DOHH2 (cell line): ENCODE measurements around the gene MCF2L2.

Experiments
- H3F3A ChIP-seq: fragments of 200-600 bp; sonication (generic), shearing (Covaris generic); 2 replicates; pipeline ENCODE4 v1.6.0; 2016; ENCODE audit warnings: antibody characterized with exemption, mild to moderate bottlenecking; ENCODE audit not compliant: control insufficient read depth, insufficient read depth
- H3K27ac ChIP-seq: fragments of 200-600 bp; sonication (generic); 2 replicates; pipeline ENCODE4 v1.5.1; 2014; ENCODE audit warnings: low read depth, mild to moderate bottlenecking, low read length, moderate library complexity
- H3K27me3 ChIP-seq: fragments of 200-600 bp; sonication (generic); 2 replicates; pipeline ENCODE4 v1.6.1; 2014; ENCODE audit warnings: mild to moderate bottlenecking, low read length, mixed read lengths; ENCODE audit not compliant: control insufficient read depth
- H3K36me3 ChIP-seq: fragments of 200-600 bp; sonication (generic); 2 replicates; pipeline ENCODE4 v1.6.1; 2014; ENCODE audit warnings: mild to moderate bottlenecking, low read length, moderate library complexity, mixed read lengths; ENCODE audit not compliant: control insufficient read depth
- H3K4me1 ChIP-seq: fragments of 200-600 bp; sonication (generic); 2 replicates; pipeline ENCODE4 v1.6.1; 2014; ENCODE audit warnings: mild to moderate bottlenecking, low read length, mixed read lengths; ENCODE audit not compliant: control insufficient read depth
- H3K4me2 ChIP-seq: fragments of 200-600 bp; sonication (generic); 2 replicates; pipeline ENCODE4 v1.6.0; 2014; ENCODE audit warnings: mild to moderate bottlenecking, low read length, moderate library complexity
- H3K4me3 ChIP-seq: fragments of 200-600 bp; sonication (generic); 2 replicates; pipeline ENCODE4 v1.5.1; 2014; ENCODE audit warnings: mild to moderate bottlenecking, low read length, mixed read lengths
- H3K79me2 ChIP-seq: fragments of 200-600 bp; sonication (generic); 2 replicates; pipeline ENCODE4 v1.6.1; 2014; ENCODE audit warnings: mild to moderate bottlenecking, low read length, mixed read lengths; ENCODE audit not compliant: control insufficient read depth
- H3K9me2 ChIP-seq: fragments of 200-600 bp; sonication (generic); replicated peaks from 2 replicates; pipeline ENCODE4 v1.6.1; 2014; ENCODE audit warnings: mild to moderate bottlenecking, low read length, mixed read lengths; ENCODE audit not compliant: control insufficient read depth
- H3K9me3 ChIP-seq: fragments of 200-600 bp; sonication (generic); 2 replicates; pipeline ENCODE4 v1.6.1; 2014; ENCODE audit warnings: antibody characterized with exemption, low read length, mixed read lengths; ENCODE audit not compliant: control insufficient read depth, insufficient read depth
- H4K20me1 ChIP-seq: fragments of 200-600 bp; sonication (generic); 2 replicates; pipeline ENCODE4 v1.6.0; 2014; ENCODE audit warnings: low read depth, mild to moderate bottlenecking, antibody characterized with exemption, low read length, moderate library complexity; ENCODE audit not compliant: control insufficient read depth, insufficient read depth
- CTCF ChIP-seq: fragments of 200-600 bp; sonication (generic); IDR thresholded peaks from one replicate; pipeline ENCODE4 v1.5.1; 2014; ENCODE audit warnings: antibody characterized with exemption, mild to moderate bottlenecking, low read depth, low read length; ENCODE audit not compliant: poor library complexity, severe bottlenecking
- EZH2phosphoT487 ChIP-seq: fragments of 200-600 bp; sonication (generic); IDR thresholded peaks from 2 replicates; pipeline ENCODE4 v1.6.1; 2017; ENCODE audit warnings: borderline replicate concordance, mild to moderate bottlenecking, antibody characterized with exemption, low read length, moderate library complexity, mixed read lengths

Gene MCF2L2

GRCh38 chr3:183266454-183266853, 162.0 kb downstream of the MCF2L2 start:
- Histone ChIP-seq H3K27ac (no peak overlapping the region), H3K36me3 (no peaks in the 10 kb centered on the region), H4K20me1 (no peaks in the 10 kb centered on the region), H3K79me2 (no peaks in the 10 kb centered on the region), H3K27me3 (no peaks in the 10 kb centered on the region), H3K4me3 (no peak overlapping the region), H3F3A (no peaks in the 10 kb centered on the region), H3K4me2 (no peak overlapping the region), H3K9me2 (no peaks in the 10 kb centered on the region), H3K9me3 (no peaks in the 10 kb centered on the region), H3K4me1 (no peaks in the 10 kb centered on the region)
- TF ChIP-seq CTCF: no peak
- no peak for TF ChIP-seq EZH2phosphoT487

GRCh38 chr3:183265834-183266417, 162.5 kb downstream of the MCF2L2 start:
- no peak overlapping the region for H3K4me2 ChIP-seq
- H3K9me2 ChIP-seq: no peaks in the 10 kb centered on the region
- H3K27me3 ChIP-seq: no peaks in the 10 kb centered on the region
- H3K4me1 ChIP-seq: peaks cover 3% of the 10 kb centered on the region
- no peak overlapping the region for H3K4me3 ChIP-seq
- TF ChIP-seq CTCF (no peak), EZH2phosphoT487 (no peak)
- H4K20me1 ChIP-seq: no peaks in the 10 kb centered on the region
- no peaks in the 10 kb centered on the region for H3F3A ChIP-seq
- no peaks in the 10 kb centered on the region for H3K9me3 ChIP-seq
- no peak overlapping the region for H3K27ac ChIP-seq
- no peaks in the 10 kb centered on the region for H3K79me2 ChIP-seq
- H3K36me3 ChIP-seq: no peaks in the 10 kb centered on the region

GRCh38 chr3:183265157-183265642, 163.2 kb downstream of the MCF2L2 start:
- Histone ChIP-seq H3K79me2 (no peaks in the 10 kb centered on the region), H3K27me3 (no peaks in the 10 kb centered on the region), H4K20me1 (no peaks in the 10 kb centered on the region), H3K27ac (no peak overlapping the region), H3K4me1 (peaks cover 10% of the 10 kb centered on the region), H3K9me3 (no peaks in the 10 kb centered on the region), H3F3A (no peaks in the 10 kb centered on the region), H3K4me2 (no peak overlapping the region), H3K9me2 (no peaks in the 10 kb centered on the region), H3K36me3 (no peaks in the 10 kb centered on the region), H3K4me3 (no peak overlapping the region)
- TF ChIP-seq EZH2phosphoT487 (no peak), CTCF (no peak)
